ENCODE data around the gene AGPAT3.

Gene AGPAT3

DNA sequence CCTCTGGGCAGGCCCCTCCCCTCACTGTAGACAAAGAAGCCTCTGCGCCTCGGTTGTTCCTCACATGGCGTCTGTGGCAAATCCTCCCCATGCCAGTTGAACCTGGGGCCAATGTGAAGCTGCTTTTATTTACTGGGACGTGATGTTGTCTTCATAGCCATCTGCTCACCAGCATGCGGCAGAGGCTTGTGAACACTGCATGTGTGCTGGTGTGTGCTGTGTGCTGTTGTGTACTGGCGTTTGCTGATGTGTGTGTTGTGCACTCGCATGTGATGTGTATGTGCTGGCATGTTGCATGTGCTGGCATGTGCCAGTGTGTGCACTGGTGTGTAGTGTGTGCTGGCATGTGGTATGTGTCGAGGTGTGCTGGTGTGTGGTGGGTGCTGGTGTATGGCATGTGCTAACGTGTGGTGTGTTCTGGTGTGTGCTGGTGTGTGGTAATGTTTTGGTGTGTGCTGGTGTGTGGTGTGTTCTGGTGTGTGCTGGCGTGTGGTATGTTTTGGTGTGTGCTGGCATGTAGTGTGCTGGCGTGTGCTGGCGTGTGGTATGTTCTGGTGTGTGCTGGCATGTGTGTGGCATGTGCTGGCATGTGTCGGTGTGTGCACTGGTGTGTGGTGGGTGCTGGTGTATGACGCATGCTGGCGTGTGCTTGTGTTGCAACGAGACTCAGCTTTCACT, 109.9 kb downstream of the AGPAT3 start:
- no peak for DNase-seq (ENCODE audit: low read depth, low spot score)

DNA sequence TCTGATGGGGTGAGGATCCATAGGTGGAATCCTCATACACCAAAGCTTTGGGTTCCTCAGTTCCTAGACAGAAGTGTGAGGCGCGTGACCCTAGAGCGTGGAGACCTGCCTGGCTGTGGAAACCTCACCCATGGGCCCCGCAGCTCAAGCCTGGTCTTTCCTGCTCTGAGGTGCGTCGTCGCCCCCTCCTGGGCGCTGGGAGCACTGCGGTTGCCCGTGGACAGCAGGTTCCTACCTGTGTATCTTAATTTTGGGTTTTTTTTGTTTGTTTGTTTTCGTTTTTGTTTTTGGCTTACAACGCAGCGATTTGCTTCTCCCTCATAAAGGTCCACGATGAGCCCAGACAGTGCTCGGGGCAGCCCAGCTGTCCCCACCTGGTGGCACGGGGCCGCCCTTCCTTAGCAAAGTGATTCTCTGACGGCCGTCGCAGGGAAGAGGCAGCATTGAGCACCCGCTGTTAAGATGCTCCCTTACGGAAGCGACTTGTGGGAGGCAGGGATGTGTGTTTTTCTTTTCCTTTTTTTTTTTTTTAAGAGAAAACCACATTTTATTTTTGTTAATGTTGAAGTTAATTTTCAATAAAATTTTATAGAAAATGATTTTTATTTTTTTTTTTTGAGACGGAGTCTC, 110.6 kb downstream of the AGPAT3 start:
- peak; percentile 53 for DNase-seq (ENCODE audit: low read depth, low spot score)

- no peak for DNase-seq (ENCODE audit: low read depth, low spot score)
Measured at GRCh38 chr21:43976661-43977060, 111.6 kb downstream of the AGPAT3 start.

GRCh38 chr21:43978060-43978459, 113.0 kb downstream of the AGPAT3 start:
- DNase-seq (ENCODE audit: low read depth, low spot score) = no peak

GRCh38 chr21:43979654-43980053, 114.6 kb downstream of the AGPAT3 start:
- DNase-seq (ENCODE audit: low read depth, low spot score) = no peak

DNA sequence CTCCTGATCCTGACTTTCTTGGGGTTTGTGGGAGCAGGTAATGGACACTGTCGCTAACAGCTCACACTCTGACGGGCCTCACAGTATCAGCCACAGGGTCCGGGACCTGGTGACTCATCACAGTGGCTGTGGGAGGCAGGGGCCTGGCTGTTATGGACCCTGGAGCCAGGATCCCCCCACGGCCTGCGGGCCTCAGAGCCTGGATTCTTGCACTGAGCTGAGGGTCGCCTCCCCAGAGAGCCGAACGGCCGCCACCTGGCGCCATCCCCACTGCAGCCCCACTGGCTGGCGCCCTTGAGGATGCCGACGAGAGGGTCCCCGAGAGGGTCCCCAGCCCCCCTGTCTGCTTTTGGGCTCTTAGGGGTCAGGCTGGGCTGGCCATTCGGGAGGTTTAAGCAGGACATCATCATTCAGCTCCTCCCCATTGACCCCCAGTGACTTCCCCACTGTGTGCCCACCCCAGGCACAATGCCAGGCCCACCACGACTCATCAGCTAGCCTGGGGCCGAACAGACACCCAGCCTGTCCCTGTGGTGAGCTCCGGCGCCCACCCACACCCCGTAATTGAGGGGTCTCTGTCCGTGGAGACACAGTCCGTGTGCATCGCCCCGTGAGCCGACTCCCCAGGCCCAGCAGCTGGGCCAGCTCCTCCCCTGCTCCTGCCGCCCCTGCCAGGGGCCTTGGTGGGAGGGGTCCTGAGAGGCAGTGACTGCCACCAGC, 116.3 kb downstream of the AGPAT3 start:
- no peak for DNase-seq (ENCODE audit: low read depth, low spot score)

DNA sequence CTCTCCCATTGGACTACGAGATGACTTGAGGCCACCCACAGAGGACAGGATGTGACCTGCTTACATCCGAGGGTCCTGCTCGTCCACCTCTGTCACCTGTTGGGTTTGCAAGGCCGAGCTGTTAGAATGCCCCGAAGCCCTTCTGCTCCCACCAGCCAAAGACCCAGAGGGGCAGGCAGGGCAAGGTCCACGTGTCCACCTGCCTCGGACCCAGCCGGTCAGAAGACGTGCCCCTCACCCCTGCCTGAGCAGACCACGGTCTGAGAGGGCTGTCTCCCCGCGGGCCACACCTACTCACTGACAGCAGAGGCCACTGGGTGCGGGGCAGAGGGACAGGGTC, 116.8 kb downstream of the AGPAT3 start:
- no peak for DNase-seq (ENCODE audit: low read depth, low spot score)

DNA sequence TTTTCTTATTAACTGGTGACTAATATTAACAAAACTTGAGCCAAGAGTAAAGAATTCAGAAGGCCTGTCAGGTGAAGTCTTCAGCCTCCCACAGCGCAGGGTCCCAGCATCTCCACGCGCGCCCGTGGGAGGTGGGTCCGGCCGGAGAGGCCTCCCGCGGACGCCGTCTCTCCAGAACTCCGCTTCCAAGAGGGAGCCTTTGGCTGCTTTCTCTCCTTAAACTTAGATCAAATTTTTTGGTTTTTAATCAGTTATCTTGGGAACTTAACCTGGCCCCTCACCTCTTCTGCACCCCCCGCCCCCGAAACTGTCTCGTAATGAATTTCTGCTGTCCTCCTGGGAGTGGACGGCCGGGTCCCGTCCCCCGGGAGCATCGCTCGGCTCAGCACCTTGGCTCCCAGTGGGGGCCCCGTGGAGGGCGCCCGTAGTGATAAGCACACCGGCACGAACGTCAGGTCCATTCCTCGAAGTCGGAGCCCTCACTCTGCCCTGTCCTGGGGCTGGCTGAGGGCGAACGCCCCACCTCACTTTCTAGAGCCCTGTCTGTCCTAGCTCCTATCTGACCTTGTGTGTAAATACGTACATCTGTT, 117.6 kb downstream of the AGPAT3 start:
- no peak for DNase-seq (ENCODE audit: low read depth, low spot score)

DNA sequence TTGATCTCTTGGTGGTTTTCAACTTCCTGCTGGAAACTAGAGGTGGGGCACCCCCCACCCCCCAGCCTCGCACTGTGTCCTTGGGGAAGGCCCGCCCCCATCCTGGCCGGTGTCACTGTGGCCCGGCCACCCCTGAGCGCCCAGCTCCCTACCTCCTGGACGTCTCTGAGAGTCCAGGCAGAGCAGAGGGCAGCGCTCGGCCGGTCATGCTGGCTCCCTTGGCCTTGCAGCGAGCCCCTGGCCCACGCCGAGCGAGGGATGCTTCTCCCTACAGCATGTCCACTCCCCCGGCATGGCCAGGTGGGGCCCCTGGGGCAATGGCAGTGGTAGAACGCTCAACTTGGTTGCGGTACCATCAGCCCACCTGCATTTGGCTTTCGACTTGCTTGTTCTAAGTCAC, 118.4 kb downstream of the AGPAT3 start:
- no peak for DNase-seq (ENCODE audit: low read depth, low spot score)

DNA sequence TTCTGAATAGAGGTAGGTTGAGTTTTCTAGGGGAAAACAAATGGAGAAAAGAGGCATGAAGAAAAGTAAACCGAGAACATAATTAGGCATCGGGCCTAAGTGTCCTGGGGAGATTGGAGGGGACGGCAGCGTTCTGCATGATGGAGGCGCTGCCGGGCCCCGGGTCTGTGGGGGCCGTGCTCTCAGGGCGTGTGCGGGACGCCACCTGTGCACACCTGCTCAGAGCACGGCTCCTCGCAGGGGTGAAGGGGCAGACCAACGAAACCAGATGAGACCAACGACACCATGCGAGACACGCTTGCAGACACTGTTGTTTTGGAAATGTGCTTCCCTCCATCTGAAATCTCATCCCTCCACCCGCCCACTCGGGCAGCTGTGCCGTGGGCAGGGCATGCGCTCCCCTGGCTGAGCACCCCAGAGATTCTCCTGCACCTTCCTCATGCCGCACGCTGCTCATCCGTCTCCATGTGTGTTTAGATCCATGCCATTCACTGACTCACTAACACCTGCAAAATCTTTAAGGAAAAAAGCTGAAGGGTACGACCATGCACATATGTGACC, 118.9 kb downstream of the AGPAT3 start:
- DNase-seq (ENCODE audit: low read depth, low spot score) = no peak

DNA sequence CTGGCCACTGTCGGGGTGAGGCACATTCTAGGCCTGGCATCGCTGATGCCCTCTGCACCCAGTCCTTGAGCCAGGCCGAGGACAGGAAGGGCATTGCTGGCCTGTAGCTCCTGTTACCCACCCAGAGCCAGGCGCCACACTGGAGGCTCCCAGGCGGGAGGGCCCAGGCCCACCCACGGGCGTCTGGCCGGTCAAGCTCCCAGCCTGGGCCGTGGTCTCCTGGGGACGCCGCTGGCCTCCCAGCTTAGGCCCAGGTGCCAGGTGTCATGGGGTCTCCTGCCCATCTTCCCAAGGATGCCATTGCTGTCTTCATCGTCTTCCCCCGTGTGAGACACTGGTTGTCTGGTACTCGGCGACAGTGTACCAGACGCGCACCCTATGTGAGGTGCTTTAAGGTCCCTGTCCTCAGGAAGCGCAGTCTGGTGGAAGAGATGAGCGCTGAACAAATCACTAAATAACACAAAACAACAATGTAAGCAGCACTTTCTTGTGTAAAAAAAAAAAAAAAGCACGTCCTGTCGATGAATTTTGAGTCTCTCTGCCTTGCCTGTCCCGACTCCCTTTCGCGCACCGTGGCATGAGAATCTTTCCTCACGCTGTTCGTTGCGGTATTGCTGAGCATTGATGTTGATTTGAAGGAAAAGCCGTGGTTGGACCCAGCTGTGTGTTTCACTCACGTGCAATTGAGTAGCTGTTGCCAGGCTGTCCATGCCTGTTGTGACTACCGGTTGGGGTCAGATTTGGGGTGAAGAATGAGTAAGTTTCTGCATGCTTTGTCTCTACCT, 120.1 kb downstream of the AGPAT3 start:
- DNase-seq (ENCODE audit: low read depth, low spot score) = no peak

- DNase-seq (ENCODE audit: low read depth, low spot score) = no peak
Measured at GRCh38 chr21:43985690-43986251, 120.7 kb downstream of the AGPAT3 start.

DNA sequence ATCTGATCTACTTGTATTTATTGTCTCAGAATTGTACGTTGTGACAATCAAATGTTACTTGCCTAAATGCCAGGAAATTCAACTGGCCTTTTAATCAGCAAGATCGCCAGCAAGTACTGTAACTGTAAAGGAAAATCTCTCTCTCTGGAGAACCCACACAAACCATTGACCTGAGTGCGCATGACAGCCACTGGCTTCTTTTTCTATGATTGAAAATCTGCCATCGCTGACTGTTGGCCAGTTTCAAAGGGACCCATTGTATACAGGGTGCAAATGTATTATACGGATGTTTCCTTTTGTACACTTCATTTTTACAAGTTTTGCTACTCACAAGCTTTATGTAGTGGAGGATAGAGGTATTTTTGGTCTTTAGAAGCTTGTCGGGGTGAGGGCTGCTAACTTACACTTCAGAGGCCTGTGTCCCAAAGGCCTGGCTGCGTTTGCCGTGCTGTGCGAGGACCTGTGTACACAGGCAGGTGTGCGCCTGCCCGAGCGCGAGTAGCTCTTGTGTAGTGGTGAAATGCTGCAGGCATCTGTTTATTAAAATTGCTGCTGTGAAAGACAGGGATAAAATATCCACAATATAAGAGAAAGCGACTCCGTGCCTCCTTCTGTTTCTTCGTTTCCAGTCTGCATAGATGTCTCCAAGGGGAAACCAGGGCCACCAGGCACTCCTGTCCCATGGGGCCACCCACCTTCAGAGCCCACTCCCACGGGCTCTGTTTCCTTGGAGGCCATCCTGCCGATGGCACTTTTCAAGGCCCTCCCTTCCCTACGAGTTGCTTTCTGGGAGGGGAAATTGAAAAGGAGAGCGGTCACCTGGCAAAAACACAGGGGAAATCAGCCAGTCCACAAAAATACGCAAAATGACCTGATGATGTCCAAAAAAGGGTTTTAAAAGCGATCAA, 121.8 kb downstream of the AGPAT3 start:
- no peak for DNase-seq (ENCODE audit: low read depth, low spot score)

DNA sequence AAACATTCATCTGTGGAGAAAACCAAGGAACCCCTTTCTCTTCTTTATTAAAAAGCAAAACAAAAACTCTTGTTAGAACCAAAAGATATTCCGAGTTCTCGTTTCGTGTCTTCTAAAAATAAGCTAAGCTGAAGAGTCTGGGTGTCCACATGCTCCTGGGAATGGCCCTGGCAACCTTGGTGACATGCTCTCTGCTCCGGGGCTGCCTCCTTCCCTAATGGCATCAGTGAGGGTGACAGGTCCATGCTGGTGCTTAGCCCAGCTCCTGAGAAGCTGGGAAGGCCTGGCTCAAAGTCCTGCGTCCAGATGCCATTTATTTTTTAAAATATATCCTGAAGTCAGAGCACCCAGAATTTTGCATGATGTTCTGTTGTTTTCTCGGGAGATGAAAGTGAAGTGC, 122.5 kb downstream of the AGPAT3 start:
- DNase-seq (ENCODE audit: low read depth, low spot score) = no peak

- DNase-seq (ENCODE audit: low read depth, low spot score) = no peak
Measured at GRCh38 chr21:43988016-43988415, 123.0 kb downstream of the AGPAT3 start.

DNA sequence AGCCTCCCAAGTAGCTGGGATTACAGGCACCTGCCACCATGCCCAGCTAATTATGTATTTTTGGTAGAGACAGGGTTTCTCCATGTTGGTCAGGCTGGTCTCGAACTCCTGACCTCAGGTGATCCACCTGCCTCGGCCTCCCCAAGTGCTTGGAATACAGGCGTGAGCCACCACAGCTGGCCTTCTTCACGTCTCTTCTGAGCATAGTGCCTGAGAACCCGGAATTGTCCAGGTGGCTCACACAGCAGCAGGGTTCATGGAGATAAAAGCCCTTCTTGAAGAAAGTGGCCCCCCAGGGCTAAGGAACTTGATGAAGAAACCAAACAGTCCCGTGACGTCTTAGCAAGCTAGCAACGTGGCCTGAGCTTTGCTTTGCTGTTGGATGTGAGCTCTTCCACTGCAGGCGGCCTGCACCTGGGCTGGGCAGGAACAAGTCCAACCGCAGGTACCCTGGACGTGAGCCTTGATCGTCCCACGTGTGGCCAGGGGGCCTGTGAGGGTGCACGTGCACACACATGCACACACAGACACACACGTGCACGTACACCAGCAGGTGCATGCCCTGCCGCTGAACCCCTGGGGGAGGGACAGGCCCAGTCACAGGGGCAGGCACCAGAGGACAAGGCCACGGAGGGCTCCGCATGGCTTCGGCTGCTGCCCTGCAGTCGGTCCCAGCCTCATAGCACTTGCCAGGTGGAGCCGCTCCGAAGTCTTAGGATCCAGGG, 123.6 kb downstream of the AGPAT3 start:
- no peak for DNase-seq (ENCODE audit: low read depth, low spot score)

GRCh38 chr21:43989401-43989800, 124.4 kb downstream of the AGPAT3 start:
- no peak for DNase-seq (ENCODE audit: low read depth, low spot score)

- DNase-seq (ENCODE audit: low read depth, low spot score) = no peak
Measured at GRCh38 chr21:43991447-43991991, 126.5 kb downstream of the AGPAT3 start.

GRCh38 chr21:43992121-43992520, 127.1 kb downstream of the AGPAT3 start:
- DNase-seq (ENCODE audit: low read depth, low spot score) = no peak

All from activated CD4-positive, CD25-positive, alpha-beta regulatory T cell treated with anti-CD3 and anti-CD28 coated beads, Interleukin-2, amount 50 U/mL, for 16 hours (primary cell).